Endothelial cell of umbilical vein (primary cell): ENCODE results near the gene PTDSS2.

ENCODE experiments used
- CTCF ChIP-seq, 2 donors: IDR thresholded peaks; 1 replicate in 1 of 2; 2 replicates in 1 of 2; pipeline ENCODE4 v1.5.1; 2011; ENCODE audit warnings: low read length in 2 of 2, mild to moderate bottlenecking in 2 of 2, moderate library complexity in 2 of 2, control low read depth in 1 of 2, inconsistent platforms in 1 of 2, low read depth in 1 of 2; ENCODE audit not compliant: insufficient read depth in 1 of 2; ENCODE audit errors: extremely low read depth in 1 of 2
- EZH2 ChIP-seq: IDR thresholded peaks from 2 replicates; pipeline ENCODE4 v1.6.1; 2012; ENCODE audit warnings: borderline replicate concordance, low read depth, mild to moderate bottlenecking, moderate library complexity, low read length, inconsistent platforms; ENCODE audit not compliant: severe bottlenecking
- FOS ChIP-seq: IDR thresholded peaks from 2 replicates; pipeline ENCODE4 v1.6.1; 2011; ENCODE audit warnings: mild to moderate bottlenecking, low read length, moderate library complexity, borderline replicate concordance; ENCODE audit not compliant: insufficient read depth
- GATA2 ChIP-seq: IDR thresholded peaks from 2 replicates; pipeline ENCODE4 v1.7.0; 2011; ENCODE audit warnings: low read depth, mild to moderate bottlenecking, moderate library complexity, mixed read lengths, low read length; ENCODE audit not compliant: insufficient read length, insufficient read depth
- JUN ChIP-seq: IDR thresholded peaks from 2 replicates; pipeline ENCODE4 v1.6.1; 2011; ENCODE audit warnings: borderline replicate concordance, low read depth; ENCODE audit not compliant: insufficient read length, insufficient read depth
- MAX ChIP-seq: IDR thresholded peaks from 2 replicates; pipeline ENCODE4 v1.6.1; 2011; ENCODE audit not compliant: insufficient read depth, insufficient read length
- MYC ChIP-seq: IDR thresholded peaks from one replicate; pipeline ENCODE4 v1.6.1; 2011; ENCODE audit warnings: mild to moderate bottlenecking, low read depth, low read length
- POLR2A ChIP-seq: IDR thresholded peaks from 2 replicates; pipeline ENCODE4 v1.6.1; 2012; ENCODE audit warnings: low read depth, mild to moderate bottlenecking, control low read depth, low read length
- POLR2AphosphoS5 ChIP-seq: IDR thresholded peaks from 2 replicates; pipeline ENCODE4 v1.6.1; 2012; ENCODE audit warnings: low read depth, mild to moderate bottlenecking, control low read depth, low read length, moderate library complexity; ENCODE audit not compliant: insufficient read depth

- TF ChIP-seq CTCF (IDR thresholded peaks at IDR 0.05; ENCODE audit: extremely low read depth in 1 of 2, insufficient read depth in 1 of 2, low read depth in 1 of 2, low read length in 2 of 2) (no peak), POLR2AphosphoS5 (no peak), MYC (no peak), POLR2A (no peak), MAX (no peak), EZH2 (no peak), GATA2 (no peak), JUN (no peak), FOS (no peak)
Measured at GRCh38 chr11:454043-454442, 4.0 kb downstream of the PTDSS2 start.
